HL-60/S4 treated with retinoic acid at 250 ng/mL for 4 days and 3 days (cell line): Measurements from ENCODE around the gene SELENOP.

Experiments
- in situ Hi-C: fragments of 300-500 bp; cut with MboI; formaldehyde crosslinking; loops from 2 replicates; pipeline ENCODE4 v1.7.0; 2022; ENCODE audit warnings: low sequenced_read_pairs

SELENOP gene

DNA sequence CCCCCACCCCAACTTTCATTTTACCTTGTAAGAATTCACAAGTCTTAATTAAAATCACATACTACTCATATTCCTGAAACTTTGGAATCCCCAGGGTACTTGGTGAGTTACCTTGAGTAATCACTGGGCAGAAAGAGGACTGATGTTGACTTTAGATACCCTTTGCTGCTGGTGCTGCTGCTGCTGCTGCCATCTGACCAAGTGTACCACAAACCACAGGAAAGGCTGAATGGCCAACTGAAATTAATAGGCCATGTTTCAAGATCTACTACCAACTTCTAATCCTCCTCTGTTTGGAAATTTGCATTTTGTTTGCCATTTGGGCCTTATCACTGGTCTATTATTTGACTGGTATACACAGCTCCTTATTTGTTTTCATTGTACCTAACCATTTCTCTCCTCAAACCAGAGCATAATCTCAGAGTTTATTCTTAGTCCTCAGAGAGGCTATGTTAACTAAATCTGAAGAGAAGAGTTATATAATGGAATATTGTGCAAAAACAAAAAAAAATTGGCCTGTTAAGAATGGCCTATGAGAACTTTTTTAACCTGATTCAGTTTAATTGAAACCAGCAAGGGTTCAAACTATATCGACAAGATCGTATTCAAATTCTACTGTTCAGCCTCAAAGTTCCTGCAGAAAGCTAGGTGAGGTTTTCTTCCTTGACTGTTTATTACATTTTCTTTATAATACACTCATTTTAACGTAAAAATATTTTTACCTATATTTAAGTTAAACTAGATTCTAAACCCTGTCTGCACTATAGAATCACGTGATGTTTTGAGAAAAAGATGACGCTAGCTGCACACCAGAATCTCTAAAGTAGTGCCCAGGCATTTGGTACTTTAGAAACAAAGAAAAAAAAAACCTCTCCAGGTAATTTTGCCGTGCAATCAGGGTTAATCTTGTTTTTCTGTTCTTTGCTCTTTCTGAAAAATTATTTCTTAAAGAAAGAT, 13.1 kb downstream of the SELENOP start:
- in situ Hi-C loops = no loop called here

DNA sequence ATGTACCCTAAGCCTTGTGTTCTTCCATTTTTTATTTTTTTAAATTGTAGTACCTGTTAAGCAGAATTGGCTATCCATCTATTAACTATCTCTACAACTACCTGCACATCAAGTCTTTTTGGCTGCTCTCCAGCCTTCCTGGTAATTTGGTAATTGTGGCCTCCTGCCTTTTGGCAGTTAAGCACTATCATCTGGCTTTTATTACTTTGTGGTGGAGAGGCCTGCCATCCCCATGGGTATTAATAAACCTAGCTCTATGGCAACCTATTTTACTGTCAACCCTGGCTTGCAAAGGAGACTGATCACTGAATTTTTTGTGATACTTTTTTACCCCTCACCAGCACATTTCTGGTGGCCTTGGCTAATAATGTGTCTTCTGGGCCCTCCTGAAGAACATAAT, 20.5 kb downstream of the SELENOP start:
- in situ Hi-C loops = no loop called here

DNA sequence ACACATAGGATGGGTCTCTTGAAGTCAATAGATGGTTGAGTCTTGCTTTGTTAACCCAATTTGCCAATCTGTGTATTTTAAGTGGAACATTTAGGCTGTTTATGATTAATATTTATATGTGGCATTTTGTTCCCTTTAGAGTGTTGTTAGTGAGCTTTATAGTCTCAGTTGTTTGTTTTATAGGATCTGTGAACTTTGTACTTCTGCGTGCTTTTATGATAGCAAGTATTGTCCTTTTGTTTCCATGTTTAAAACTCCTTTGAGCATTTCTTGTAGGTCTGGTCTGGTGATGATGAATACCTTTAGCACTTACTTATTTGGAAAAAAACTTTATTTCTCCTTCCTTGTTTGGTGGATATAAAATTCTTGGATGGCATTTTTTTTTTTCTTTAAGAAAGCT, 23.8 kb downstream of the SELENOP start:
- in situ Hi-C loops = no loop called here

DNA sequence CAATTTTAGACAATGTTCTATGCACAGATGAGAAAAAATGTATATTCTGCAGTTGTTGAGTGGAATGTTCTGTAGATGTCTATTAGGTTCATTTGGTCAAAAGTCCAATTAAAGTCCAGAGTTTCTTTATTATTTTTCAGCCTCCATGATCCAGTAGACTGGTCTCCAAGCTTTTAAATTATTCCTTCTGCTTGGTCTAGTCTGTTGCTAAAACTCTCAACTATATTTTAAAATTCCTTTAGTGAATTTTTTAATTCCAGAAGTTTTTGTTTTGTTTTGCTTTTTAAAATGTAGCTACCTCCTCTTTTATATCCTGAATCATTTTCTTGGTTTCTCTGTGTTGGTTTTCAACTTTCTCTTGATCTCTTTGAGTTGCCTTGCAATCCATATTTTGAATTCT, 24.6 kb downstream of the SELENOP start:
- in situ Hi-C loops = no loop called here

DNA sequence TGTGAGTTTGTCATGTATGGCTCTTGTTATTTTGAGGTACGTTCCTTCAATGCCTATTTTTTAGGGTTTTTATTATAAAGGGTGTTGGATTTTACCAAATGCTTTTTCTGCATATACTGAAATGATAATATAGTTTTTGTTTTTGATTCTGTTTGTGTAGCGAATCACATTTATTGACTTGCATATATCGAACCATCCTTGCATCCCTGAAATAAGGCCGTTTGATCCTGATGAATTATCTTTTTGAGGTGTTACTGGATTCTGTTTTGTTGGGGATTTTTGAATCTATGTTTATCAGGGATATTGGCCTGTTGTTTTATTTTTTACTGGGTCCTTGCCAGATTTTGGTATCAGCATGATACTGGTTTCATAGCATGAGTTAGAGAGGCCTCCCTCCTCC, 25.9 kb downstream of the SELENOP start:
- in situ Hi-C loops = no loop called here

DNA sequence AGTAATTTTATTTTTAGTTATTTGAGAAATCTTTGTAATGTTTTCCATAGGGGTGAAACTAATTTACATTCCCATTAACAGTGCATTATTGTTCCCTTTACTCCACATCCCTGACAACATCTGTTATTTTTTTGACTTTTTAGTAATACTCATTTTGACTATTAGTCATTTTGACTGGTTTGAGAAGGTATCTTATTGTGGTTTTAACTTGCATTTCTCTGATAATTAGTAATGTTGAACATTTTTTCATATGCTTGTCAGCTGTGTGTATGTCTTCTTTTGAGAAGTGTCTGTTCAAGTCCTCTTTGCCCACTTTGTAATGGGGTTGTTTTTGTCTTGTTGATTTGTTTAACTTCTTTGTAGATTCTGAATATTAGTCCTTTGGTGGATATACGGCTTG, 27.6 kb downstream of the SELENOP start:
- in situ Hi-C loops = no loop called here

DNA sequence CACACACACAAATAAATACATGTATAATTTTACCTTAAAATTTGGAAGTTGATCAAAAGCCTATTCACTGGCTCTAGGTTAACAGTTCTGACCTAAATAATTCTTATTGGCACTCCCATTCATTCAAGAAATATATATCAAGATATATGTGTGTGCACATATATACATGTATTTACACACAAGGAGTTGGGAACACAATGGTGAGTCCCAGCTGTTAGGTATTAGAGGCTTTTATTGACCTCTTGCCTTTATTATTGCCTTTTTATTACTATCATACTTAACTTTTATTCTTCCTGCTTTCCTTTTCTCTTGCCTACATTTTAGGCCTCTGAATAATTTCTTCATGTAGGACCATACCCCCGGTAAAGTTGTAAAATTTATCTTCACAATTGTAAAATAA, 30.1 kb downstream of the SELENOP start:
- in situ Hi-C loops = no loop called here

DNA sequence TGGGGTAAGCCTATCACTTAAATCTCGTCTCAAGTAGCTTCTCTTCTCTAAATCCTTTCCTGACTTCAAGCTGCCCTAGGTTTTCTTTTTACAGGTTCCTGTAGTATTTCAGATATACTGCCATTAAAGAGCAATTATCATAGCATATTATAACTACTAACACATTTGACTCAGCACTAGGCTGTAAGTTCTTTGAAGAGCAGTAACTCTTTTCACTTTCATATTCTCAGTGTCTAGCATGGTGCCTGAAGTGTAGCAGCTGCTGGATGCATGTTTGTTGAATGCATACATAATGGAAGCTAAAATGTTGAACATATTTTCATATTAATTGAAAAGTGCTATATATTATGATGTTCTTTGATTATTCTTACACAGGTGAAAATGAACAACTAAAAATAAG, 32.6 kb downstream of the SELENOP start:
- in situ Hi-C loops = no loop called here

DNA sequence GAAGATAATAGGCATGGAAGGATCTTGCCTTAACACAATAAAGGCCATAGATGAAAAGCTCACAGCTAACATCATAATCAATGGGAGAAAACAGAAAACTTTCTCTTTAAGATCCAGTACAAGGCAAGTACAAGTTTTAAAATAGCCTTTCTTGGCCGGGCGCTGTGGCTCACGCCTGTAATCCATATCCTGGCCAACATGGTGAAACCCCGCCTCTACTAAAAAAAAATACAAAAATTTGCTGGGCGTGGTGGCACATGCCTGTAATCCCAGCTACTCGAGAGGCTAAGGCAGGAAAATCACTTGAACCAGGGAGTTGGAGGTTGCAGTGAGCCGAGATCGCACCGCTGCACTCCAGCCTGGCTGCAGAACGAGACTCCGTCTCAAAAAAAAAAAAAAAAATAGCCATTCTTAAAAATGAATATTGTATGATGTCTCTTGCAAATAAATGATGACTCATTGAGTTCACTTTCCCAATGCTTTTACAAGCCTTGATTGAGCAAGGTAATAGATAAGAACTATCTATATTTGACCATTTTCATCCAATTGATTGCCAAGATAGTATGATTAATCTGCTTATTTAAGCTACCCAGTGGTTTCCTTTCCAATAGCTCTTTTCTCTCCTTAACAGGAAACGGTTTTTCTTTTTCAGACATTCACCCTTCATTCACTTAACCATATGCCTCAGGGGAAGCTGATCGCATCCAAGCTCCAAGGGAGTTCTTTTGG, 39.3 kb downstream of the SELENOP start:
- in situ Hi-C loops = no loop called here

DNA sequence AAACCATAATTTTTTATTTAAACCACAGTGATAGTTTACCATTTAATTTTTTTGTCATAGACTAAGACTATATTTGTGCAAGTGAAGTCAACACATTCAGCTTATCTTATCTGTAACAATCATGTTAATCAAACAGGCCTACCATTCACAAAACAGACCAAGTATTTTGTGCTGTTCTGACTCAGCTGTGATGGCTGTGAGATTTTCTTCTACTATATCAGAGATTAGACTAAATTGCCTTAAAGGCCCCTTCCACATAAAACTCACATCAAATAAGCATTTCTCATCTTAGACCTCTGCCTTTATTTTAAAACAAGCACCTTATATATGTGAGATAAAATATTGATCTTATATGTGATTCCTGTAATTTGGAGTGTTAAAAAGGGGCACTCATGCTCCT, 41.7 kb downstream of the SELENOP start:
- in situ Hi-C loops = no loop called here

DNA sequence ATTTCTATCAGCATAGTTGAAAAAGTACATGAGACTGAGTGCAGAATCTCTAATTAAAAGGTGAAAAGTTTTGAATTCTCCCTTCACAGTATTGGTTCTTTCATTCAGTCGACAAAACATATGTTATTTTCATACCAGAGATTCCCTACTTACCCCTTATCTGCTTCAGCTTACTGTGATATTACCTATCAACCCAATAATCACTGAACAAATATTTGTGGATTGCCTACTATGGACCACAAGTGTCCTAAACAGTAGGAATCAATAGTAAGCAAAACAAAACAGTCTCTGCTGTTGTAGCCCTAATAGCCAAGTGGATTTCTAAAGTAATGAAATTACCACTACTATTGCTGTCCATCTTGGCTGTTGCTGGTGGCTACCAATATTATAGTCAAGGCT, 43.6 kb downstream of the SELENOP start:
- in situ Hi-C loops = no loop called here

DNA sequence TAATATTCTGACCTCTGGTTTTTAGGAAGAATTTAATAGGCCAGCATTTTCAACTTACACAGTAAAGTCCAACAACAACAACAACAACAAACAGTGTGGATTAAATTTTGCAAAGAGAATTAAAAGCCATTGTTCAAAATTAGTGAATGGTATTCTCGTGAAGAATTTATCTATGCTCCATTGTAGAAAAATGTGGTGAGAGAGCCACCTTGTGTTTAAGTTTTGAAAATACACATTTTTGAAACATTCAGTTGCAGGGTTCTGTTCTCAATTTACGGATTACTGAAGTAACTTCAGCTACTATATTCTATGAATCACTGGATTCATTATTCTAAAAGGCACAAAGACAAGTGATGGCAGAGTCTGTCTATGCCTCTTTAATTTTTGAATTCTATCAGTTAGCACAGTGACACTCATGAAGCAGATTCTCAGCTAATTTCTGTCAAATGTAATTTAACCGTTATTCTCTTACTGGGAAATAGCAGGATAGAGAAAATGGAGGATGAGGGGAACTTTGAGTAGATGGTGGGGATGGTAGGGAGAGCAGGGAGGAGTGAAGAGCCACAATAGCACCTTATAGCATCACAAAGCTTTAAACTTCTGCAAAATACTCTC, 44.1 kb downstream of the SELENOP start:
- in situ Hi-C loops = no loop called here

DNA sequence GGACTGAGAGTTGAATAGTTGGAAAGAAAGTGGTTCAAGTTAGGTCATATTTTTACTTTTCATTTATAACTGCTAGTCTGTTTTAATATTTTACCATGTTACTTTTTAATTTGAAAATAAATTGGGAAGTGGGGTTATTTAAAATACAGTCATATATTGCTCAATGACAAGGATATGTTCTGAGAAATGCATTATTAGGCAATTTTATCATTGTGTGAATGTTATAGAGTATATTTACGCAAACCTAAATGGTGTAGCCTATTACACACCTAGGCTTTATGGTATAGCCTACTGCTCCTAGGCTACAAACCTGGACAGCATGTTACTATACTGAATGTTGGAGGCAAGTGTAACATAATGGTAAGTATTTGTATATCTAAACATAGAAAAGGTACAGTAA, 49.9 kb downstream of the SELENOP start:
- in situ Hi-C loops = no loop called here

DNA sequence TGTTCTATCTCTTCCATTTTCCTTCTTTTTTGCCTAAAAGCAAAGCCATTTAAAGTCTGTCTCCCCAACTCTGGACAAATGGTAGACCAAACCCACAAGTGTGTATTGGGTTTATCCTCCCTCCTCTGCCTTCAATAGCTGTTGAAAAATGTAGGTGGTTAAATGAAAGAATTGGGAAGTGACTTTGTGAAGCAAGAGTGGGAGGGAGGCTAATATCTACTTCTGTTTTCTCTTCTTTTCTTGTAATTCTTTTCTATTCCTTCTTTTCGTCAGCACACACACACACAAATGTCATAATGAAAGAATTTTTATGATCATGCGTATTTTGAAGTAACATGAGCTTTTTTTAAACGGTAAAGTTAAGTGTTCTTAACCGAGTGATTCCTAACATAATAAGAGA, 51.3 kb downstream of the SELENOP start:
- in situ Hi-C loops = no loop called here

DNA sequence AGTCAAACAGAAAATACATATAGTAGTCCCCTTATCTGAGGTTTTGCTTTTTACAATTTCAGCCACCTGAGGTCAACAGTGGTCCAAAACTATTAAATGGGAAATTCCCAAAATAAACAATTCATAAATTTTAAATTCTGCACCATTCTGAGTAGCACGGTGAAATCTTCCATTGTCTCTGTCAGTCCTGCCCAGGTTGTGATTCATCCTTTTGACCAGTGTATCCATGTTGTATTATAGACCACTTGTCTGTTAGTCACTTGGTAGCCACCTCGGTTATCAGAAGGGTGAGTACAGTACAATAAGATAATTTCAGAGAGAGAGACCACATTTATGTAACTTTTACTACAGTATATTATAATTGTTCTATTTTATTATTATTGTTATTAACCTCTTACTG, 52.2 kb downstream of the SELENOP start:
- in situ Hi-C loops = no loop called here

DNA sequence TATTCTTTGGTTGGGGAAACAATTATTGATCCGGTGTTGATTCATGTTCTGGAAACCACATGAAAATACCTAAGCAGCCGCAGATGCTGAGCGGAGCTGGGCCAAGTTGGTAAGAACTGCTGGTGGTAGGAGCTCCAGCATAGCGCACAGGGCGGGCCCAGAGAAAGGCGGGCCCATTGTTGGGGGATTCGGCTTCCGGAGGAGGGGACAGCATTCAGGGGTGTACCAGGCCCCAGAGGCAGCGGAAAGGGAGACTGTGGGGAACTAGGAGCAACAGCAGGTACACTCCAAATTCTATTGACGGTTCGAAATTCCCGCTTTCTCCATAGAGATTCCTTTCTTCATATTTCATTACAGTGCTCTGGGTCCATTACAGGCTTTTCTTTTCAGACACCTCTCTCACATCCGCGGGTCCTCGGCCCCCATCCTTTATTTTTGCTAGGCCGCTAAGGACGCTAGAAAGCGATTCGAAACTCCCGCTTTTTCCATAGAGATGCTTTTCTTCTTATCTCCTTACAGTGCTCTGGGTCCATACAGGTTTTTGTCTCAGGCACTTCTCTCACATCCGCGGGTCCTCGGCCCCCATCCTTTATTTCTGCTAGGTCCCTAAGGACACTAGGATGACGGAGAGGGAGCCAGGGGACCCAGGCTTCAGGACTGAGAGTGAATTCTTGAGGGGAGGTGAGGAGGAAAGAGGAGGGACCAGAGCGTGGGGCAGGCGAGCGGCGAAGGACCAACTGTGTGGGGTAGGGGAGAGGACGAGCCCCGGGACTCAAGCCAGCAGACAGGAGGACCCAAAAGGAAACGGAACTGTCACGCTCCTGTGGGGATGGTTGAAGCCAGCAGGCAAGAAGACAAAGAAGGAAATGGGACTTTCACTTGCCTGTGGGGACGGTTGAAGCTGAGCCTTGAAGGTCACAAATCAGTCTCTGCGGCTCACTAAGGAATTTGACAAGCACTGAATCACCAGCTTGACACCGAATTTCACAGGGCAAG, 54.8 kb downstream of the SELENOP start, which contains the start of gene CCDC152:
Gene CCDC152, plus strand, starts transcription at position 213 of the 996 bp plus-strand sequence. CDS start 2,304 bp downstream, outside the sequence.
- in situ Hi-C loops = no loop called here

DNA sequence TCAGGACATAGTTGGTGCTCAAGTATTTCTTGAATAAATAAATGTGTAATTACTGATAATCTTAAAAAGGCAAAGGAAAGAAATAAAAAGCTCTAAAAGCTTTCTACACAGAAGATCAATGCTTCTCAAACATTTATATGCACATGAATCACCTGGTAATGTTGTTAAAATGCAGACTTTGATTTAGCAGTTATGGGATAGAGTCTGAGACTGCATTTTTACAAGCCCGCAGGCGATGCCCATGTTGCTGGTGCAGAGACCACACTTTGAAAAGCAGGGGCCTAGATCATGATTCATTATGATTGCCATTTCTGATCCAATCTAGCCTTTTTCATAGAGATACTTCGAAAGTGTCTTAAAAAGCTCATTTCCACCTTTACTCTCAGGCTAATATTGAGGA, 58.6 kb downstream of the SELENOP start:
- in situ Hi-C loops = no loop called here

DNA sequence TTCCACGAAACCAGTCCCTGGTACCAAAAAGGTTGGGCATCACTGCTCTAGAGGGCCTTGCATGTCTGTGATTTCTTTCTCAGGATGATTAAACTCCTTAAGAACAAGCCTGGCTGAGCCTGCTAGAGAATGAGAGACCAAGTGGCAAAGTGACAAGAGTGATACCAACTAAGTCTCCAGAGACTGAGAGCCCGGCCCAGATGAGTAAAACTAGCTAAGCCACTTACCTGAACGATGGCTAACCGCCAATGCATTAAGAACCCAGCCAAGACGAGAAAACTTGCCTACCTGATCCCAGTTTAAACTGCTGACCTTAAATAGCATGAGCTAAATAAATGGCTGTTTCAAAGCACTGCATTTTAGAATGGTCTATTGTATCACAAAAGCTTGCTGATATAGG, 60.6 kb downstream of the SELENOP start:
- in situ Hi-C loops = no loop called here

DNA sequence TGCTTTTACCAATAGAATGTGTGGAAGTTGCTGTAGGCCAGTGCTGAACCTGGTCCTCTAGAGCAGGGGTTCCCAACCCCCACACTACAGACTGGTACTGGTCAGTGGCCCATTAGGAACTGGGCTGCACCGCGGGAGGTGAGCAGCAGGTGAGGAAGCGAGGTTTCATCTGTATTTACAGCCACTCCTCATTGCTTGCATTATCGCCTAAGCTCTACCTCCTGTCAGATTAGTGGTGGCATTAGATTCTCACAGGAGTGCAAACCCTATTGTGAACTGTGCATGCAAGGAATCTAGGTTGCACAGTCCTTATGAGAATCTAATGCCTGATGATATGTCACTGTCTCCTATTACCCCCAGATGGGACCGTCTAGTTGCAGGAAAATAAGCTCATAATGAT, 61.2 kb downstream of the SELENOP start:
- in situ Hi-C loops = no loop called here
